AG10803 (cell line): ENCODE results near the gene ZNF638.
"Not testable (repeated sequence)": the region's sequence is repeated elsewhere in the genome, so short reads cannot be mapped to it uniquely, and the experiment has no call there.

Source experiments
- DNase-seq: peaks from one replicate; pipeline ENCODE4 v3.0.0; 2010; ENCODE audit warnings: low read depth
- H3K4me3 ChIP-seq: 2 replicates; pipeline ENCODE4 v1.5.1; 2011; ENCODE audit warnings: mild to moderate bottlenecking, low read length, control low read depth
- CTCF ChIP-seq: conservative IDR thresholded peaks from 2 replicates; pipeline ENCODE4 v1.5.1; 2011; ENCODE audit warnings: mild to moderate bottlenecking, low read length, control low read depth, inconsistent platforms

ZNF638 gene

GRCh38 chr2:71323386-71323785 is 8.2 kb upstream of the ZNF638 start:
- DNase-seq: no peak
- no peak for TF ChIP-seq CTCF

DNA sequence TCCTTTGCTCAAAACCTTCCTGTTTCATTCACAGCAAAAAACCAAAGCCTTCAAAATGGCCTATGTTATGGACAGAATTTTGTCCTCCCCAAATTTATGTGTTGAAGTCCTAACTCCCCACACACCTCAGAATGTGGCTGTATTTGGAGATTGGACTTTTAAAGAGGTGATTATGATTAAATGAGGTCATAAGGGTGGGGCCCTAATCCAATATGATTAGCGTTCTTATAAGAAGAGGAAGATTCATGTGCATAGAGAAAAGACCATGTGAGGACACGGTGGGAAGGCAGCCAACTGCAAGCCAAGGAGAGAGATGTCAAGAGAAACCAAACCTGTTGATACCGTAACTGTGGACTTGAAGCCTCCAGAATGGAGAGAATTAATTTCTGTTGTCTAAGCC is 4.6 kb upstream of the ZNF638 start:
- no peak overlapping the region for H3K4me3 ChIP-seq
- TF ChIP-seq CTCF: no peak
- no peak for DNase-seq

More at GRCh38 chr2:71323386-71323785, 8.2 kb upstream of the ZNF638 start:
- H3K4me3 ChIP-seq: no peak overlapping the region

DNA sequence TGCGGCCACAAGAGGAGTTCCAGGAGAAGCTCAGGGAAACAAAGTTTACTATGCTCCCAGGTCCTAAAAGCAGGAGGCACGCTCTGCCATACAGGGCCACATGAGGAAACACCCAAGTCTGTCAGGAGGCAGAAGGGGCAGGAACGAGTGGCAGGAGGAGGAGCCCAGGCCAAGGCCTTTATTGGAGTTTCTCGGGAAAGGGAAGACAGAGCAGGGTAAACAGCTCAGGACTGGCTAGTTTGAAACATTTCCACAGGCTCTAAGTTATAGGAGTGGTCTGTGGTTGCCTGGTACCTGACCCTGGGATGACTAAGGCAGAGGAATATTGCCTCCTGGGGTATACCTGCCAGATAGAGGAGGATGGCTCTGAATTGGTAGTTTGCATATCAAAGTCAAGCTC is 3.7 kb upstream of the ZNF638 start:
- H3K4me3 ChIP-seq: no peak overlapping the region
- no peak for TF ChIP-seq CTCF
- no peak for DNase-seq

- TF ChIP-seq CTCF: no peak
- DNase-seq: no peak
- no peak overlapping the region for H3K4me3 ChIP-seq
These were observed 1.4 kb upstream of the ZNF638 start for GRCh38 chr2:71330155-71330554.

GRCh38 chr2:71330585-71331330 is 824 bp upstream of the ZNF638 start:
- no peak overlapping the region for H3K4me3 ChIP-seq
- TF ChIP-seq CTCF: no peak
- no peak for DNase-seq

DNA sequence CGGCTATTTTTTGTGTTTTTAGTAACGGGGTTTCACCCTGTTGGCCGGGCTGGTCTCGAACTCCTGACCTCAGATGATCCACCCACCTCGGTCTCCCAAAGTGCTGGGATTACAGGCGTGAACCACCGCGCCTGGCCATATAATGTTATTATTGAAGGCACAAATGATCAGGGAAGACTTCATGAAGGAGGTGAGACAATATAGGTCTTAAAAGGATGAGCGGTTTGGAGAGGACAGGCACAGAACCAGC is 326 bp upstream of the ZNF638 start:
- not testable (repeated sequence) for DNase-seq
- H3K4me3 ChIP-seq: peak overlapping the region; percentile 43

GRCh38 chr2:71332435-71332796 is 834 bp downstream of the ZNF638 start:
- DNase-seq: no peak
- TF ChIP-seq CTCF: no peak
- H3K4me3 ChIP-seq: peak overlapping the region; percentile 96

- TF ChIP-seq CTCF: no peak
- DNase-seq: no peak
- H3K4me3 ChIP-seq: peak overlapping the region; percentile 96
These were observed 2.0 kb downstream of the ZNF638 start for GRCh38 chr2:71333619-71334018.
